Prostate gland (tissue), 2 donors: ENCODE results near the gene YEATS2.

Experiments used
- POLR2A ChIP-seq: fragments of 450-650 bp; IDR thresholded peaks from one replicate; pipeline ENCODE4 v1.6.1; 2016; ENCODE audit warnings: antibody characterized with exemption, mild to moderate bottlenecking
- POLR2AphosphoS5 ChIP-seq: sonication (generic); formaldehyde crosslinking; IDR thresholded peaks from one replicate; pipeline ENCODE4 v1.6.1; 2017; ENCODE audit warnings: antibody characterized with exemption
- TF ChIP-seq, protein P1 (sequence below), 4 experiments: fragments of 200-600 bp in 2 of 4; fragments of 450-650 bp in 2 of 4; sonication (generic) in 2 of 4; IDR thresholded peaks; 1 replicate in 3 of 4; 2 replicates in 1 of 4; pipeline ENCODE4 v1.5.1; 2016 to 2019; ENCODE audit warnings: antibody characterized with exemption in 4 of 4, mild to moderate bottlenecking in 2 of 4, moderate library complexity in 2 of 4

DNA sequence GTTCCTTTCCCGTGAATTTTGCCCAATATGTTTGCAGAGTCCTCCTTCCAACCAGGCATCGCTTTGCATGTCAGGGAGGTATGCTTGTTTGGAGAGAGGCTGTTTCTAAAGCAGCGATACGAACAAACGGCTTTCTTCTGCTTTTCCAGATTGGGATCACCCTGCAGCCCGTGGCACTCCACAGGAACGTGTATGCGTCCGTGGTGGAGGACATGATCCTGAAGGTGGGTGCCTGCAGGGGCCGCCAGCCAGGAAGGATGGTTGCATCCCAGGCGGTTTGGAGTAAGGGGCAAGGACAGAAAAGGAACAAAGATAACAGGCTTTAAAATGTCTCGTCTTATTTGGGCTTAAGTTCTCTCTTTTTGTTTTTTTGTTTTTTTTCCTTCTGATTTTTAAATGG is 110.3 kb downstream of the YEATS2 start:
- TF ChIP-seq, protein P1, sequence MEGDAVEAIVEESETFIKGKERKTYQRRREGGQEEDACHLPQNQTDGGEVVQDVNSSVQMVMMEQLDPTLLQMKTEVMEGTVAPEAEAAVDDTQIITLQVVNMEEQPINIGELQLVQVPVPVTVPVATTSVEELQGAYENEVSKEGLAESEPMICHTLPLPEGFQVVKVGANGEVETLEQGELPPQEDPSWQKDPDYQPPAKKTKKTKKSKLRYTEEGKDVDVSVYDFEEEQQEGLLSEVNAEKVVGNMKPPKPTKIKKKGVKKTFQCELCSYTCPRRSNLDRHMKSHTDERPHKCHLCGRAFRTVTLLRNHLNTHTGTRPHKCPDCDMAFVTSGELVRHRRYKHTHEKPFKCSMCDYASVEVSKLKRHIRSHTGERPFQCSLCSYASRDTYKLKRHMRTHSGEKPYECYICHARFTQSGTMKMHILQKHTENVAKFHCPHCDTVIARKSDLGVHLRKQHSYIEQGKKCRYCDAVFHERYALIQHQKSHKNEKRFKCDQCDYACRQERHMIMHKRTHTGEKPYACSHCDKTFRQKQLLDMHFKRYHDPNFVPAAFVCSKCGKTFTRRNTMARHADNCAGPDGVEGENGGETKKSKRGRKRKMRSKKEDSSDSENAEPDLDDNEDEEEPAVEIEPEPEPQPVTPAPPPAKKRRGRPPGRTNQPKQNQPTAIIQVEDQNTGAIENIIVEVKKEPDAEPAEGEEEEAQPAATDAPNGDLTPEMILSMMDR (IDR thresholded peaks at IDR 0.05): no peak
- TF ChIP-seq POLR2A: no peak
- no peak for TF ChIP-seq POLR2AphosphoS5
